Right ventricle myocardium superior (tissue), 1 donor: Measurements from ENCODE around the gene COTL1. TPM values are rescaled to one million over a fixed set of nuclear protein-coding genes. Genes with fewer than 3 reads are reported as not detected.
A peak's percentile ranks its signal among the peaks of the same experiment; 100 is the strongest.

Experiments
- ATAC-seq: fragments of 200-7000 bp; cut with Tn5 transposase; one replicate; pipeline ENCODE4 v1.9.1; 2020; ENCODE audit warnings: mild to moderate bottlenecking; ENCODE audit not compliant: poor library complexity
- DNase-seq: peaks from one replicate; pipeline ENCODE4 v3.0.0-alpha.2; 2020
- intact Hi-C: fragments of 100-400 bp; cut with DNase I; formaldehyde crosslinking; loops from one replicate; pipeline ENCODE4 v1.11.2; 2022
- total RNA-seq: library from RNA; stranded (reverse); fragmentation: NEBNext Ultra II Directional; extraction: Animal tissue kit (Norgen Biotek cat#: 25700); gene quantifications from one replicate; pipeline ENCODE4 v1.2.1, GENCODE V29; 2021
- donor health status: DM: no; HTN: yes; CAD: no; lungs with severe emphysema.

COTL1 gene
- total RNA-seq, 1 donor from 2014 or later = 14.4 TPM

DNA sequence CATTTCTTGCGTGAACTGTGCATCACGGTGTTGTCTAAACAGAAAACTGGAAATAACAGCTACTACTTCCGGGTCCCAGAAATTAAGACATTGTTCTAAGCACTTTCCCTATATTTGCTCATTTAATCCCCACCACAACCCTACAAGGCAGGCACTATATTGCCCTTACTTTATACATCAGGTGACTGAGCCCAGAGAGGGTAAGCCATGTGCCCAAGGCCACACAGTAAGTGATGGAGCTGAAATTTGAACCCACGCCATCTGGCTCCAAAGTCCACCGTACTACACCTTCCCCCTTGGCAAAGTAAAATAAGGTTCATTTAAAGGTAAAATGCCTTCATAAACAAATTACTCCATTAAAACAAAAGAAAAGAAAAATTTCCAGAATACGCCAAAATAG, 33.2 kb downstream of the COTL1 start:
- DNase-seq (no peak), ATAC-seq (no peak)
- intact Hi-C loops = no loop called here

DNA sequence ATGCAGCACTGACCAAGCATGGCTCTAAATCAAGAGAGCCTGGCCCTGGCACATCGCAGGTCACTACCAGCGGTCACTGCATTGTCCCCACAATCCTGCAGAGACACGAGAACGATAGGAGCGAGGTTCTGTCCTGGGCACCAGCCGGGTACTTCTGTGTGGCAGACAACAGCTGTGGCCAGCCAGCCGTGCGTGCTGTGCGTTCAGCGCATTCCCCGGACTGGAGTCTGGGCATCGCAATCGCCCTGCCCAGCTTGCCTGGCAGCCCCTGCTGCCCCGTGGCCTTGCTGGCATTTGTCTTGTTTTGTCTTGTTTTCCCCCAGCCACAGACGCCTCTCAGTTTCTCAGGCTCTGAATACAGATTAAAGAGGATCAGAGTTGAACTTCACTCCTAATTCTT, 33.9 kb downstream of the COTL1 start:
- DNase-seq (no peak), ATAC-seq (no peak)
- intact Hi-C loops = no loop called here

DNA sequence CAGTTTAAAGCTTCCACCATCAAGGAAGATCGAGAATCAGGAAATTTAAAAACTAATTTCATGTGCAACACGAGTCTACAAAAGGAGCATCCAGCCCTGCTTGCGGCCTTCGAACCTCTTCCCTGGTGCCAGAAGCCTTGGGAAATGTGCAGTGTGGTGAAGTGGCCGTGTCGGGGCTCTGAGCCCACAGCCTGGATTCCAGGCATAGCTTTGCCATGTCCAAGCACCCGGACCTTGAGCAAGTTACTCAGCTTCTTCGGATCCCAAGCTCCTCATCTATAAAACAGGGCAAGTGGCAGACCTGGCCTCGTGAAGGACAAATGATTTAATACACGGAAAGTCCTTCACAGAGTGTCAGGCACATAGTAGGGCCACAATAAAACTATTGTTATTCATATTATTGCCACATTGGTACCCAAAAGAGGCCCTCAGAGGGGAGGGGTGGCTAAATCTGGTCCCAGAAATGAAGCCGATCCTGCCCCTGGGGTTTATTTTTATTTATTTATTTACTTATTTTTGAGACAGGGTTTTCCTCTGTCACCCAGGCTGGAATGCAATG, 34.8 kb downstream of the COTL1 start:
- intact Hi-C loops = no loop called here
- ATAC-seq (no peak), DNase-seq (no peak)

- intact Hi-C loops = no loop called here
- DNase-seq (no peak), ATAC-seq (no peak)
These were observed 36.7 kb downstream of the COTL1 start for GRCh38 chr16:84581158-84581557.

DNA sequence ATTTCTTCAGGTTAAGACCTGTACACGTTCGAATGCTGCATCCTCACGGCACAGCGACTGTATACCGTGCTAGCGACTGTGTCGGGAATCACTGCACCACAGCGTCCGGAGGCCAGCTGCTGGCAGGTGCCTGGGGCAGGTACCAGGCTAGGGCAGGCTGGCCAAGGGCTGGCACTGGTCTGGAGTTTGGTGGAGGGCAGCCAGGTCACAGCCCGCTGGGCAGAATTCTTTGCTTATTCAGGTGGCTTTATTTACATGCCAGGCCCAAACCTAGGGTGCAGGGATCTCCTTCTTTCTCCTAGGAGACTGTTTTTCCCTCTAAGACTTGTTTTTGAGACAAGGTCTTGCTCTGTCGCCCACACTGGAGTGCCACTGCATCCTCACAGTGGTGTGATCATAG, 37.9 kb downstream of the COTL1 start:
- ATAC-seq = no peak
- DNase-seq = no peak
- intact Hi-C loops = no loop called here

- ATAC-seq = no peak
- intact Hi-C loops = no loop called here
- DNase-seq = no peak
These were observed 39.2 kb downstream of the COTL1 start for GRCh38 chr16:84578538-84579126.

DNA sequence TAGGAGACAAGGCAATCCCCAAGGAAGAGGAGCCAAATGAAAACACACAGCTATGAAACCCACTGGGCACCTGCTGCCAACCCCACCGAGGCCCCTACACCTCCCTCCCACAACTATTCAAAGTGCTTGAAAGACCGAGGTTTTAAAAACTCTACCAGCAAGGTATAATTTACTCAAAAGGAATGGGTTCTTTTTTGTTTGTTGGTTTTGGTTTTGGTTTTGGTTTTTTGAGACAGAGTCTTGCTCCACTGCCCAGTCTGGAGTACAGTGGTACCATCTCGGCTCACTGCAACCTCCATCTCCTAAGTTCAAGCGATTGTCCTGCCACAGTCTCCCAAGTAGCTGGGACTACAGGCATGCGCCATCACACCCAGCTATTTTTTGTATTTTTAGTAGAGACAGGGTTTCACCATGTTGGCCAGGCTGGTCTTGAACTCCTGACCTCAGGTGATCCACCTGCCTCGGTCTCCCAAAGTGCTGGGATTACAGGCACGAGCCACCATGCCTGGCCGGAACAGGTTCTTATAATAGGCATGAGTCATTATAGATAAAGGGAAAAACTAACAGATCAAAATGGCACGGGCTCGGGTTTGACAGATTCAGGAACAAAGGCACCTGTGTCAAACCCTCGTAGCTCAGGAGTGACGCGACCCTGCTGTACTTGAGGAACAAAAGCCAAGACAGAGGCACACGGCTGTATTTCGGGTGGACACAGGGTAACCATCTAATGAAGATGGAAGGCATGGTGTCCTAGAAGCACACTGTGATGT, 40.7 kb downstream of the COTL1 start:
- no peak for DNase-seq
- ATAC-seq = no peak
- intact Hi-C loops = no loop called here

- DNase-seq = no peak
- intact Hi-C loops = no loop called here
- ATAC-seq = no peak
These were observed 42.0 kb downstream of the COTL1 start for GRCh38 chr16:84575914-84576313.

- ATAC-seq (no peak), DNase-seq (no peak)
- intact Hi-C loops = no loop called here
These were observed 43.7 kb downstream of the COTL1 start for GRCh38 chr16:84574191-84574590.

DNA sequence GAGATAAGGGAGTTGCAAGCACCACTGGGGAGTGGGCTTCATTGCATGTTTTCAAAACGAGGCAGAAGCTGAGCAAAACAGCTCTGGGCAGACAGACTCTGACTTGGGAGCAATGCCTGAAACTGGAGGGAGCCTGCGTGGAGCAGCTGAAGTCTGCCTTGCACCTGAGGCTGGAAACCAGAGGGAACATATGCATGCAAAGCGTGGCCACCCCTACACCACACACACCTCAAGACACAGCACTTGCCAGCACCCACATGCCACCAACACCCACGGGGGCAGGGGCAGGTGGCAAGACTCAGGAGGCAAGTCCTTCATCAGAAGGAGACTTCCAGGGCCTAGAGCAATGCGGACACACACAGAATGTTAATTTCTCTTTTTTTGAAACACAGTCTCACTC, 45.8 kb downstream of the COTL1 start:
- ATAC-seq = no peak
- no peak for DNase-seq
- intact Hi-C loops = no loop called here

- ATAC-seq = no peak
- no peak for DNase-seq
- intact Hi-C loops = no loop called here
These were observed 46.4 kb downstream of the COTL1 start for GRCh38 chr16:84571506-84571905.

GRCh38 chr16:84570739-84571403, 47.0 kb downstream of the COTL1 start:
- ATAC-seq = no peak

GRCh38 chr16:84569382-84569987, 48.4 kb downstream of the COTL1 start:
- ATAC-seq = peak; percentile 48
- intact Hi-C loops = no loop called here
- DNase-seq = no peak

More at GRCh38 chr16:84570739-84571403, 47.0 kb downstream of the COTL1 start:
- intact Hi-C loops = no loop called here
- no peak for DNase-seq

DNA sequence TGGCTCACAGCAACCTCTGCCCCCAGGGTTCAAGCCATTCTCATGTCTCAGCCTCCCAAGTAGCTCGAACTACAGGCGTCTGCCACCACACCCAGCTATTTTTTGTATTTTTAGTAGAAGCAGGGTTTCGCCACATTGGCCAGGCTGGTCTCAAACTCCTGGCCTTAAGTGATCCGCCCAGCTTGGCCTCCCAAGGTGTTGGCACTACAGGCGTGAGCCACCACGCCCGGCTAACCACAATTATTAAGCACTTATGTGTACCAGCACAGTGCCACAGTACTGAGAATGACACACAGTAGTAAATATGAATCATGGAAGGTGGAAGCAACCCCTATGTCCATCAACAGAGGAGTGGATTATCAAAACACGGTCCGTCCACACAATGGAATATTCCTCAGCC, 49.8 kb downstream of the COTL1 start:
- DNase-seq = no peak

GRCh38 chr16:84567286-84567962, 50.5 kb downstream of the COTL1 start:
- ATAC-seq = no peak
- intact Hi-C loops = no loop called here
- DNase-seq = no peak

More for the DNA sequence above, 49.8 kb downstream of the COTL1 start:
- intact Hi-C loops = no loop called here
- ATAC-seq = no peak

DNA sequence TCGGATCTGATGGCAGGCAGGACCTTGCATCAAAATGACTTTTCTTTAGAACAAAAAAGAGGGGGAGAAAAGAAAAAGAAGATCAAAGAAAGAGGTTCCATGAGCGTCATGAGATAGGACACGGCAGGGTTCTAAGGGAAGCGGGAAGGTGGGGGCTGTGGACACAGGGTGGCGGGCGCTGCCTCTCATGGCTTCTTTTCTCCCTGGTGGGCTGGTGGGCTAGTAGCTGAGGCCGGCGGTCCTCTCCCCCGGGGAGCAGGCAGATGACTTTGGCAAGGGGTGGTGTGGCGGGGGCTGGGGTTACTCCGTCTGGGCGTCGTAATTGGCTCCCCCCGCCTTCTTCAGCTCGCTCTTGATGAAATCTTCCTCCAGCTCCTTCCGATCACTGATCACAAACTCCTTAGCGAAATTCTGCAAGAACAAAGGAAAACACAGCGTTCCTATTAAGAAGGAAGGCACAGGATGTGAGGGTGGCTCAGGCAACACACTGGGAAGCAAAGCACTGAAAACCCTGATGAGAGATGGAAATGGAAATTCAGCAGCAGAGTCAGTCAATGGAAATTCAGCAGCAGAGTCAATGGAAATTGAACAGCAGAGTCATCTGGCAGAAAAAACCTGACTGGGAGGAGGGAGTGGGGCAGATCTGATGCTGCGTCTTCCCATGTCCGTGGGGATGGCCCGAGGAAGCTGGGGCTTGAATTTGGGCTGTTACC, 51.2 kb downstream of the COTL1 start:
- no peak for DNase-seq
- ATAC-seq = no peak

DNA sequence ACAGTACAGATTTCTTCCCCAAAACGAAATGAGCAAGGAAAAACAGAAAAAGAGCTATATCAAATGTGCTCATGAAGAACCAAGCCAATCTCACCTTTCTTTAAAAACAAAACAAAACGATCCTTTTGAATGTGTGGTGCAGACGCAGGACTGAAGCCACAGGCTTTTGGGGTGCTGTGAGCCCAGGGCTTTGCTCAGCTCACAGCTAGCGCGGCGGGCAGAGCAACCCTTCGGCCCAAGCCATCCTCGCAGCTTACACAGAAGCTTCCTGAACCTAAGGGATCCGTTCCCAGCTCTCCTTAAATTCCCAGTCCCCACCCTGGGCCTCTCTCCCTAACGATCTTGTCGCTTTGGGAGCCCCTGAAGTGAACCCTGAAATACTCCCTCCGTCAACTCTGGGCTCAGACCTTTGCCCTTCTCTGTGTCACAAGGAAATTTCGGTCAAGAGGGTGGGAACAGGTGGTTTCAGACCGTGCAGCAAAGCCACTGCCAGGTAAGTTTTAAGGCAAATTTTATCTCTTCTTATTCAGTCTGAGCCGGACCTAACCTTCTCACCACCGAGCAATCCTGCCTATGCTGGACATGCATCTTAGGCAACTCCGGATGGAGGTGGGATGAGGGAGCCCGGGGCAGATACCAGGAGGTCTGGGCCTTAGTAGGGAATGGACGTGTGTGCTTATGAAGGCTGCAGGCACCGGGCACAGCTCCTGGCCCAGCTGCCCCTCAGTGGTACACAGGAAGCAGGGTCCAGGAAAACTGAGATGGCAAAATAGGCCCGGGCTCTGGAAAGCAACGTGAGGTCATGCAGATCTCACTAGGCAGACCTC, 52.0 kb downstream of the COTL1 start:
- intact Hi-C loops = no loop called here
- DNase-seq = no peak
- ATAC-seq = no peak

More for the DNA sequence above, 51.2 kb downstream of the COTL1 start:
- intact Hi-C loops = no loop called here
